NB4 (cell line): ENCODE measurements around the gene SMOC2.

Experiments used
- DNase-seq: peaks from one replicate; pipeline ENCODE4 v3.0.0; 2010; ENCODE audit warnings: low read depth
- H3K4me3 ChIP-seq: one replicate; pipeline ENCODE4 v1.5.1; 2011; ENCODE audit warnings: mild to moderate bottlenecking, low read depth, low read length, moderate library complexity
- CTCF ChIP-seq: IDR thresholded peaks from one replicate; pipeline ENCODE4 v1.5.1; 2012; ENCODE audit warnings: low read depth, low read length
- MAX ChIP-seq: IDR thresholded peaks from 2 replicates; pipeline ENCODE4 v1.6.1; 2011; ENCODE audit warnings: low read depth, low read length
- MYC ChIP-seq: IDR thresholded peaks from 2 replicates; pipeline ENCODE4 v1.6.1; 2011; ENCODE audit warnings: low read depth, low read length
- POLR2A ChIP-seq: IDR thresholded peaks from 2 replicates; pipeline ENCODE4 v1.6.1; 2011; ENCODE audit warnings: mild to moderate bottlenecking; ENCODE audit not compliant: insufficient read length; ENCODE audit errors: extremely low read depth

Gene SMOC2

DNA sequence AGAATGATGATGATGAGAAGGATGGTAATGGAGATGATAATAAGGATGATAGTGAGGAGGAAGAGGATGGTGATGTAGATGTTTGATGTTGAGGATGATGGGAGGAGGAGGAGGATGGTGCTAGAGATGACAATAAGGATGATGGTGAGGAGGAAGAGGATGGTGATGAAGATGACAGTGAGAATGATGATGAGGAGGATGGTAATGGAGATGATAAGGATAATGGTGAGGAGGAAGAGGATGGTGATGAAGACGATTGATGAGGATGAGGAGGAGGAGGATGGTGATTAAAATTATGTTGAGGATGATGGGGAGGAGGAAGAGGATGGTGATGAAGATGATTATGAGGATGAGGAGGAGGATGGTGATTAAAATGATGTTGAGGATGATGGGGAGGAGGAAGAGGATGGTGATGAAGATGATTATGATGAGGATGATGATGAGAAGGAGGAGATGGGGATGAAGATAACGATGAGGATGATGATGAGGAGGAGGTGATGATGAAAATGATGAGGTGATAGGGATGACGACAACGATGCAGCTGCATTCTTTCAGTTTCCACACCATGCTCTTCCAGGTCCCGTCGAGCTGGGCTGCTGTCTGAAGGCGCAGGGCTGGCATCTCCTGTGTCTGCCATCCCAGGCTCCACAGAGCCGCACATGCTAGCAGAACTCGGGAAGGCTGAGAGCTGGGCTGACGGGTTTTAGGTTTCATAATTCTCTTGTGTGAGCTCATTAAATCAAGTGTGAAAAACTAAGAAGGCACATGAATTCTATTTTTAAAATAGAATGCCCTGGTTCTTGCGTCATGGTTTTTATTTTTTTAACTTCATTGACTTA, 274.9 kb downstream of the SMOC2 start:
- no peak for DNase-seq
- no peak for TF ChIP-seq MYC
- no peak for TF ChIP-seq POLR2A
- no peak for TF ChIP-seq CTCF
- TF ChIP-seq MAX: no peak
- no peak overlapping the region for H3K4me3 ChIP-seq

DNA sequence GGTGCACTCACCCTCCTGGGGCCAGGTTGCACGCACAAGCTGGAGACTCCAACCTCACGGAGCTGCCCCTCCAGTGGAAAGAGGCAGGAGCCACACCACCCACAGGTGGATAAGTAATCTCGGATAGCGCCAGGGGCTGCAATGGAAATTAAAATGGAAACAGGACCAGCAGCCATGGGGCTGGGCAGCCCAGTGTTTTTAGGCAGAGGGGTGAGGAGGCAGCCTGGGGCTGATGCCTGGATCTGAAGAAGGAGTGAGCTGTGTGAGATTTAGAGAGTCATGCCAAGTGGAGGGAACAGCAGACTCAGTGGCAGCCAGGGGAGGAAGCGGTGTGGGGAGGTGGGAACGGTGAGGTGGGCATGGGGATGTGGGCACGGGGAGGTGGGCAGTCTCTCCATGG, 275.6 kb downstream of the SMOC2 start:
- H3K4me3 ChIP-seq: no peak overlapping the region
- DNase-seq: no peak
- no peak for TF ChIP-seq MYC
- TF ChIP-seq MAX: no peak
- no peak for TF ChIP-seq CTCF
- TF ChIP-seq POLR2A: no peak

DNA sequence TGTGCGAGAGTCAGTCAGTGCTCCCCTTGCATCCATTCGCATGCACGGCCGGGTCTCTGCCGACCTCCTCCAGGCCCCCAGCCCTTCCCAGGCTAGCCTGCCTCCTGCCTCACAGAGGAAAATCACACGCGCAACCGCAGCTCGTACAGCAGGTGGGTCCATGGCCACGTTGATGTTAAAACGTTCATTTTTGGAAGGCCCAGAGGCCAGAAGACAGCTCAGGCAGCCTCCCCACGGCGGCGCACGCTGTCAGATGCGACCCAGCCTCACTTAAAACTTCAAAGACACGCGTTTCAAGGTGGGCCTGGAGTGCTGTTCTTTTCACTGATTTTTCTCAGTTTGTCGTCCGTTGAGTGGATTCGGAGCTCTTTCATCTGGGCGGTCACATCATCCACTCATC, 276.5 kb downstream of the SMOC2 start:
- TF ChIP-seq MAX (no peak), POLR2A (no peak), MYC (no peak), CTCF (no peak)
- no peak overlapping the region for H3K4me3 ChIP-seq
- no peak for DNase-seq
